Cerebellar cortex (tissue), 1 donor: Measurements from ENCODE around the gene SP4.

Experiments
- DNase-seq: peaks from one replicate; pipeline ENCODE4 v3.0.0-alpha.2; 2015; ENCODE audit warnings: low spot score

The SP4 gene

DNA sequence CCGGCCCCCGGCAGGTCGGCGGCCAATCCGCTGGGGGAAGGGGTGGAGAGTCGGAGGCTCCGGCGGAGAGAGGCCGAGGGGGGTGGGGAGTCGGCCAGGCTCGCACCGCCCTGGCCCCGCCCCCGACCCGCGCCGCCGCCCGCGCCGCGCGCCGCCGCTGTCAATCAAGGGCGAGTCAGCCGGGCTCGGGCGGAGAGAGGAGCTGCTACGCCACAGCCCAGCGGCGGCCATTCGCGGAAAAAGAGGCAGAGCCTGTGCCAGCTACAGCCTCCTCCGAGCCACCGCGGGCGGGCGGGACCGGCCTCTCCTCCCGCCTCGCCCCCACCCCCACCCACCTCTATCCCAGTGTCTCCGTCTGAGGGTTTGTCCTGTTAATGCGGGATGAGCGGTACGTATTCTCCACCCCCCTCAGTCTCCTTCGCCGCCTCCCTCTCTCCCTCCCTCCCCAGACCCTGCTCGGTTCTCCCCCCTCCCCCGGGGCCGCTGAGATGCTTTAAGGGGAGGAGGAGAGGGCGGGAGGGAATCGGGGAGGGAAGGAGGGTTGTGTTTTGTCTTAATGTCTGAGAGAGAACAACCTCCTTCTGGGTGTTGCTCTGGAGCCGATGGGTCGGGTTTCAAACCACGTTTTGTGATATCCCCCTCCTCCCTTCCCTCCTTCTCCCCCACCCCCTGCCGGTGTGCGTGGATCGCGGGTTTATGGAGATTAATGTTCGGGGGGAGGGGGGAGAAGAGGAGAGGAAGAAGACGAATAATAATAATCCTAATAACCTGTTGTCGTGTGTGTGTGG, at the start of gene SP4:
Gene SP4, plus strand, starts transcription at position 213 of the 788 bp plus-strand sequence. Its CDS starts 169 bp downstream, at position 382.
- DNase-seq = peak; percentile 93

GRCh38 chr7:21383227-21384220, 44.4 kb upstream of the SP4 start:
- DNase-seq = no peak

DNA sequence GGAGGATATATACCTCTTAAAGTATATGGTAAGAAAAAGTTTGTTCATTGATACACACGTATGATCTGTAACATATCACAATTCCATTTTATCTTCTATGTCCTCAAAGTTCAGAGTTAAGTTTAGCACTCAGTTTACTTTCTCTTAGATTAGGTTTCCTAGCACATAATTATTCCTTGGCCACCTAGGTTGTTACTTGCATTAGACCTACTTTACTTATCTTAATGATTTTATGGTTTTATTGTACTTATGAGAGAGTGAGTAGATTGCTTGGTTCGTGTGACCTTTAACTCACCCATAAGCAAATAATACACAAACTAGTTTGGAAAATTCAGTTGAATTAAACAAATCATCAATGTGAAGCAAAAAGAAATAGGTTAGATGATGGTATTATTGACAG, 33.9 kb upstream of the SP4 start:
- DNase-seq = no peak

DNA sequence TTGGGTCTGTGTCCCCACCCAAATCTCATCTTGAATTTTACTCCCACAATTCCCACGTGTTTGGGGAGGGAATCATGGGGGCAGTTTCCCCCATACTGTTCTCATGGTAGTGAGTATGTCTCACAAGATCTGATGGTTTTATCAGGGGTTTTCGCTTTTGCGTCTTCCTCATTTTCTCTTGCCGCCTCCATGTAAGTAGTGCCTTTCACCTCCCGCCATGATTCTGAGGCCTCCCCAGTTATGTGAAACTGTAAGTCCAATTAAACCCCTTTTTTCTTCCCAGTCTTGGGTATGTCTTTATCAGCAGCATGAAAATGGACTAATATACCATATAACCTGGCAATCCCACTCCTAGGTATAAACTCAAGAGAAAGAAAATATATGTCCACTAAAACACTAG, 25.9 kb upstream of the SP4 start:
- DNase-seq = no peak

DNA sequence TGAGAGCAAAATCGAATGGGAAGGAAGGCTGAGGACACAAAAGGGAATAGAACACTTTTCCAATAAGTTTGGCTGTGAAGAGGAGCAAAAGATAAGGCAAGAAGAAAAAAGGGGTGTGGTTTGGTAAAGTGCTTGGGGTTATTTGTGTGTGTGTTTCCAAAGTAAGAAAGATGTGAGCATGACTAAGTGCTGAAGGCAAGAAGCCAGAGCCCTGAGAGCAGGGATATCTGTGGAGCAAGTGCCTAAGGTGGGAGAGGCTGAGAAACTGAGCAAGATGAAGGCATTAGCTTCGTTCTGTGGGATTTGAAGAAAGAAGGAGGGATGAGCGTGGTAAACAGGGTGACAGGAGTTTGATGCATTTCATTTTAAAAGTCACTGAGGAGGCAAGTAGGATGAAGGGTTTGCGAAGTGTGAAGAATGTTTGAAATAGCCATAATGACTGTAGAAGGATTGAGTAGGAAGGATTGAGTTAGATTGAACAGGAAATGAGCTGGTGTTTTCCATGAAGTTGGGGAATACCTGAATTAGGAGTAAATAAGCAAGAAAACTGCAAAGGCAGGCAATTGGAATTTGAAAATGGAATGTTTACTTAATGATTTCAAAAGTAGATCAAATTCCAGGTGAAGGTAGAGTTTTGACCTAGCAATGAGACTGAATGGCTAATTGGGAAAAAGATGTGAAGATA, 19.9 kb upstream of the SP4 start:
- DNase-seq = no peak

GRCh38 chr7:21408481-21408820, 19.4 kb upstream of the SP4 start:
- no peak for DNase-seq

- DNase-seq = no peak
Measured at GRCh38 chr7:21412410-21412851, 15.5 kb upstream of the SP4 start.

DNA sequence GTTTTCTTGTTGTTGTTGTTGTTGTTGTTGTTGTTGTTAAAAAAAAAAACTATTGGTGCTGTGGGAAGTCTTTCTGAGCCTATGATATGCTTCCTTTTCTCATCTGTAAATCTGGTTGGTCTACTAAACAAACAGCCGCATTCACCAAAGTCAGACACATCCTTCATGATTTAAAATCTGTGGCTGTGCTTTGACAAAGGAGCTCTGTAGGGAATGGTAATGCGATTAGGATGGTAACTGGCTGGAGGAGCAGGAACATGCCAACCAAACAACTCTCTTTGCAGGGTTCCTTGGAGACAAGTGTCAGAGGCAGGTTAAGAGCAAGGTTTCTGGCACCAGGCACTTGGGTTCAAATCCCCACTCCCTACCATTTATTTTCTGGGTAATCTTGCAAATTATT, 14.9 kb upstream of the SP4 start:
- DNase-seq = no peak

GRCh38 chr7:21413502-21413901, 14.4 kb upstream of the SP4 start:
- no peak for DNase-seq

GRCh38 chr7:21414795-21415393, 13.0 kb upstream of the SP4 start:
- DNase-seq = no peak

DNA sequence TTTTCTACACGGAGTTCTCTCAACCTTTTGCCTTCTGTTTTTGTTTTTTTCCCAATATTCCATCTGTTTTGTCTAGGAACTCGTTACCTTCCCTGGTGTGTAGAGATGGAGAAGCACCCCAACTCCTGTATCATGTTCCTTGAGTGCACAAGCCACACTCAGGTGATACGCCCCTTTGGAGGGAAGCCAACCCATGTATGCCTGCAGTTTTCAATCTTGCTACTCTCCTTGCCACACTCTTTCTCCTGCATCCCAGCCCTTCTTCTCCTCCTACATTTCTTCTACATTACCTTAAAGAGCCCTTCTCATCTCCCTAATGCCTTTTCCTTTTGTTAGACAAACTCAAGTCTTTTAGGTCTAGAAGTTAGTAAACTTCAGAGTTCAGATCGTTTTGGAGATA, 10.2 kb upstream of the SP4 start:
- DNase-seq = no peak

GRCh38 chr7:21422751-21423150, 5.1 kb upstream of the SP4 start:
- no peak for DNase-seq

- no peak for DNase-seq
Measured at GRCh38 chr7:21425290-21425689, 2.6 kb upstream of the SP4 start.

GRCh38 chr7:21426286-21427181, 1.3 kb upstream of the SP4 start:
- no peak for DNase-seq

- peak; percentile 98 for DNase-seq
Measured at GRCh38 chr7:21427182-21427870, 557 bp upstream of the SP4 start.

GRCh38 chr7:21428659-21428941, 717 bp downstream of the SP4 start:
- DNase-seq = no peak

DNA sequence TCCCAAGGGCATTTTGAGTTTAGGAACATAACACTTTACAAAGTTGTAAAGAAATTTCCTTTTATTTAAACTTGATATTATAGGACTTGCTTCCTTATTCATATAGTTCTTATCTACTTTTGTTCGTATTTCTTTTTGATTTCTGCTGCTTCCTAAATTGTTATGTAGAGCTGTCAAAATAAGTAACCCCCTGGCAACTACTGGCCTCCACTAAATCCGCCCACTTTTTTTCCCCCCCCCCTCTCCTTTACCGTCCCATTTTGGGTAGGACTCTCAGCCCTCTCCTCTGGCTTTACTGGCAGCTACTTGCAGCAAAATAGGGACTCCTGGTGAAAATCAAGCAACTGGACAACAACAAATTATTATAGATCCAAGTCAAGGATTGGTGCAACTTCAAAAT, 1.1 kb downstream of the SP4 start:
- no peak for DNase-seq

DNA sequence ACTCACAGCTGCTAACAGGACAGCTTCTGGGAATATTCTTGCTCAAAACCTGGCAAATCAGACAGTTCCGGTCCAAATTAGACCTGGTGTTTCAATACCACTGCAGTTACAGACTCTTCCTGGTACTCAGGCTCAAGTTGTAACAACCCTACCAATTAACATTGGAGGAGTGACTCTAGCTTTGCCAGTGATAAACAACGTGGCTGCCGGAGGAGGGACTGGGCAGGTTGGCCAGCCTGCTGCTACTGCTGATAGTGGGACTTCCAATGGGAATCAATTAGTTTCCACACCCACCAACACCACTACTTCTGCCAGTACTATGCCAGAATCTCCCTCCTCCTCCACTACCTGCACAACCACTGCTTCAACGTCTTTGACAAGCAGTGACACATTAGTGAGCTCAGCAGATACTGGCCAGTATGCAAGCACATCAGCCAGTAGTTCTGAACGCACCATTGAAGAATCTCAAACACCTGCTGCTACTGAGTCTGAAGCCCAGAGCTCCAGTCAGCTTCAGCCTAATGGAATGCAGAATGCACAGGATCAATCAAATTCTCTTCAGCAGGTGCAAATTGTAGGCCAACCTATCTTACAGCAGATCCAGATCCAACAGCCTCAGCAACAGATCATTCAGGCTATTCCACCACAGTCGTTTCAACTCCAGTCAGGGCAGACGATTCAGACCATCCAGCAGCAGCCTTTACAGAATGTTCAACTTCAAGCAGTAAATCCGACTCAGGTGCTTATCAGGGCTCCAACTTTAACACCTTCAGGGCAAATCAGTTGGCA, 2.1 kb downstream of the SP4 start:
- peak; percentile 20 for DNase-seq

GRCh38 chr7:21430575-21430954, 2.7 kb downstream of the SP4 start:
- no peak for DNase-seq
